HL-60 (cell line): ENCODE results near the gene TBC1D20.

Experiments
- DNase-seq, 2 experiments: peaks; one replicate each; pipeline ENCODE4 v3.0.0-alpha.2; 2010 to 2020; ENCODE audit warnings: low read depth in 1 of 2, low spot score in 1 of 2
- H3K27ac ChIP-seq: fragments of 250-450 bp; sonication (Bioruptor Pico); replicated peaks from 2 replicates; pipeline ENCODE4 v1.5.1; 2020; ENCODE audit warnings: mild to moderate bottlenecking, moderate library complexity
- H3K27me3 ChIP-seq: fragments of 250-450 bp; sonication (Bioruptor Pico); 2 replicates; pipeline ENCODE4 v1.5.1; 2021; ENCODE audit warnings: mild to moderate bottlenecking, moderate library complexity; ENCODE audit not compliant: insufficient read depth, poor library complexity, severe bottlenecking
- H3K4me3 ChIP-seq: replicated peaks from 2 replicates; pipeline ENCODE4 v1.5.1; 2011; ENCODE audit warnings: mild to moderate bottlenecking, control low read depth, low read length; ENCODE audit not compliant: insufficient read depth
- CTCF ChIP-seq: IDR thresholded peaks from one replicate; pipeline ENCODE4 v1.5.1; 2011; ENCODE audit warnings: low read length, control low read depth, inconsistent platforms; ENCODE audit not compliant: insufficient read depth
- GABPA ChIP-seq: IDR thresholded peaks from 2 replicates; pipeline ENCODE4 v1.6.1; 2012; ENCODE audit warnings: low read depth
- POLR2AphosphoS5 ChIP-seq: IDR thresholded peaks from 2 replicates; pipeline ENCODE4 v1.6.1; 2012; ENCODE audit warnings: low read depth
- SPI1 ChIP-seq: IDR thresholded peaks from 2 replicates; pipeline ENCODE4 v1.6.1; 2012; ENCODE audit warnings: low read depth, mild to moderate bottlenecking, borderline replicate concordance
- TF ChIP-seq, protein P1 (sequence below): IDR thresholded peaks from 2 replicates; pipeline ENCODE4 v1.6.1; 2012; ENCODE audit warnings: low read depth; ENCODE audit not compliant: insufficient replicate concordance

Gene TBC1D20

DNA sequence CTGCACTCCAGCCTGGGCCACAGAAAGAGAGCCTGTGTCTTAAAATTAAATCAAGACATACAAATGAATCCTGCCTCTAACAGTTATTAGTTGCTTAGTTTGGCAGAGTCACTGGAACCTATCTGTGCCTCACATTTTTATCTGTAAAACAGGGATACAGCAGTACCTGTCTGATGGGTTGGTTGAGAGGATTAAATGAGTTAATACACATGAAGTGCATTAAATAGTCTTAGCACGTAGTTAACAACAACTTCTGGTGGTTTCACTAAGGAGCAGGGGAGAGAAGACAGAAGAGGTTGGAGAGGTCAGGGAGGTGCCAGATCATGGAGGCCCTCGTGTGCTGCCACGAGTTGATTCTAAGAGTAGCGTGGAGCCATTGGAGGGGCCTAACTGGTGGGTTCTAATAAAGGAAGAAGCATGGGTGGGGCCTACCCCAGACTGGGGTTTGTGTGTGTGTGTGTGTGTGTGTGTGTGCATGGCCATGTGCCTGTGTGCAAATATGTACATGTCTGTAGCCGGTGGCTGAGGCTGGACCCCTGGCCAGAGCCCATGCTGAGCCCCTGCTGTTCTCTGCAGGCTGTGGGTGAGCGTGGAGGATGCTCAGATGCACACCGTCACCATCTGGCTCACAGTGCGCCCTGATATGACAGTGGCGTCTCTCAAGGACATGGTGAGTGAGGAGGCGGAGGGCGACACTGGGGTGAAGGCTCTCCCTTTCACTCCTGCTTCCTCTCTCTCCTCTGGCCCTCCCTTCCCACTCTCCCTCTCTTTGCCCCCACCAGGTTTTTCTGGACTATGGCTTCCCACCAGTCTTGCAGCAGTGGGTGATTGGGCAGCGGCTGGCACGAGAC, 45.2 kb downstream of the TBC1D20 start:
- Histone ChIP-seq H3K4me3 (no peak overlapping the region), H3K27me3 (no peaks in the 10 kb centered on the region), H3K27ac (no peak overlapping the region)
- DNase-seq, result no peak
- TF ChIP-seq CTCF (no peak), SPI1 (no peak), POLR2AphosphoS5 (no peak), GABPA (no peak)
- TF ChIP-seq, protein P1, sequence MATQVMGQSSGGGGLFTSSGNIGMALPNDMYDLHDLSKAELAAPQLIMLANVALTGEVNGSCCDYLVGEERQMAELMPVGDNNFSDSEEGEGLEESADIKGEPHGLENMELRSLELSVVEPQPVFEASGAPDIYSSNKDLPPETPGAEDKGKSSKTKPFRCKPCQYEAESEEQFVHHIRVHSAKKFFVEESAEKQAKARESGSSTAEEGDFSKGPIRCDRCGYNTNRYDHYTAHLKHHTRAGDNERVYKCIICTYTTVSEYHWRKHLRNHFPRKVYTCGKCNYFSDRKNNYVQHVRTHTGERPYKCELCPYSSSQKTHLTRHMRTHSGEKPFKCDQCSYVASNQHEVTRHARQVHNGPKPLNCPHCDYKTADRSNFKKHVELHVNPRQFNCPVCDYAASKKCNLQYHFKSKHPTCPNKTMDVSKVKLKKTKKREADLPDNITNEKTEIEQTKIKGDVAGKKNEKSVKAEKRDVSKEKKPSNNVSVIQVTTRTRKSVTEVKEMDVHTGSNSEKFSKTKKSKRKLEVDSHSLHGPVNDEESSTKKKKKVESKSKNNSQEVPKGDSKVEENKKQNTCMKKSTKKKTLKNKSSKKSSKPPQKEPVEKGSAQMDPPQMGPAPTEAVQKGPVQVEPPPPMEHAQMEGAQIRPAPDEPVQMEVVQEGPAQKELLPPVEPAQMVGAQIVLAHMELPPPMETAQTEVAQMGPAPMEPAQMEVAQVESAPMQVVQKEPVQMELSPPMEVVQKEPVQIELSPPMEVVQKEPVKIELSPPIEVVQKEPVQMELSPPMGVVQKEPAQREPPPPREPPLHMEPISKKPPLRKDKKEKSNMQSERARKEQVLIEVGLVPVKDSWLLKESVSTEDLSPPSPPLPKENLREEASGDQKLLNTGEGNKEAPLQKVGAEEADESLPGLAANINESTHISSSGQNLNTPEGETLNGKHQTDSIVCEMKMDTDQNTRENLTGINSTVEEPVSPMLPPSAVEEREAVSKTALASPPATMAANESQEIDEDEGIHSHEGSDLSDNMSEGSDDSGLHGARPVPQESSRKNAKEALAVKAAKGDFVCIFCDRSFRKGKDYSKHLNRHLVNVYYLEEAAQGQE, result no peak

DNA sequence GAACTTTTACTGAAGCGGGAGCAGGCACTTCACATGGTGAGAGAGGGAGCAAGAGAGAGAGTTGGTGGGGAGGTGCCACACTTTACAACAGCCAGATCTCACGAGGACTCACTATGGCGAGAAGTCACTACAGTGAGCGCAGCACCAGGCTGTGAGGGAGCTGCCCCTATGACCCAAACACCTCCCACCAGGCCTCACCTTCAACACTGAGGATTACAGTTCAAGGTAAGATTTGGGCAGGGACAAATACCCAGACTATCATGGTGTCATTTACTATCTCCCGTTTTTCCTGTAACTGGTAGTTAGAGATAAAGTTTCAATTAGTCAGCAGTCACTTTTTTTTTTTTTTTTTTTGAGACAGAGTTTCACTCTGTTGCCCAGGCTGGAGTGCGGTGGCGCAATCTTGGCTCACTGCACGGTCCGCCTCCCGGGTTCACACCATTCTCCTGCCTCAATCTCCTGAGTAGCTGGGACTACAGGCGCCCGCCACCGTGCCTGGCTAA, 46.5 kb downstream of the TBC1D20 start:
- TF ChIP-seq SPI1 (no peak), GABPA (no peak)

GRCh38 chr20:414161-414560, 48.2 kb downstream of the TBC1D20 start:
- no peak overlapping the region for H3K4me3 ChIP-seq
- no peaks in the 10 kb centered on the region for H3K27me3 ChIP-seq
- TF ChIP-seq GABPA (no peak), SPI1 (no peak), CTCF (no peak), POLR2AphosphoS5 (no peak)
- TF ChIP-seq, protein P1, result no peak
- no peak overlapping the region for H3K27ac ChIP-seq
- no peak for DNase-seq

More for the DNA sequence above, 46.5 kb downstream of the TBC1D20 start:
- no peak overlapping the region for H3K4me3 ChIP-seq
- DNase-seq, result peak in 1 of 2 experiments; percentile 46
- no peak overlapping the region for H3K27ac ChIP-seq
- H3K27me3 ChIP-seq, result no peaks in the 10 kb centered on the region

DNA sequence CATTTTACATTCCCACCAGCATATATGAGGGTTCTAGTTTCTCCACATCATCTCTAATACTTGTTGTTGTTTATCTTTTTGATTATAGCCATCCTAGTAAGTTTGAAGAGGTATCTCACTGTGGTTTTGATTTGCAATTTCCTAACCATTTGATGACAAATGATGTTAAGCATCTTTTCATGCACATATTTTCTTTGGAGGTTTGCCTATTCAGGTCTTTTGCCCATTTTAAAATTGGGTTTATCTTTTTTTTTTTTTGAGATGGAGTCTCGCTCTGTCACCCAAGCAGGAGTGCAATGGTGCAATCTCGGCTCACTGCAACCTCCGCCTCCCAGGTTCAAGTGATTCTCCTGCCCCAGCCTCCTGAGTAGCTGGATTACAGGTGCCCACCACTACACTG, 50.3 kb downstream of the TBC1D20 start:
- no peak for TF ChIP-seq POLR2AphosphoS5
- TF ChIP-seq, protein P1, result no peak
- TF ChIP-seq CTCF, result no peak
- TF ChIP-seq GABPA, result no peak
- no peak for TF ChIP-seq SPI1
- Histone ChIP-seq H3K27ac (no peak overlapping the region), H3K4me3 (no peak overlapping the region), H3K27me3 (no peaks in the 10 kb centered on the region)
- DNase-seq, result no peak
